NCI-H1105 treated with DMSO at 0.1 percent for 48 hours (cell line): ENCODE results near the gene BBS9.

Experiments
- DNase-seq: peaks from one replicate; lab custom pipeline; 2025; lab: John Stamatoyannopoulos, UW

The BBS9 gene

GRCh38 chr7:33649476-33650441, 520.4 kb downstream of the BBS9 start:
- no peak for DNase-seq

- no peak for DNase-seq
Observed at GRCh38 chr7:33650828-33651227, 521.5 kb downstream of the BBS9 start.

- DNase-seq, result no peak
Observed at GRCh38 chr7:33651998-33652515, 522.7 kb downstream of the BBS9 start.

- DNase-seq, result peak; percentile 48
Observed at GRCh38 chr7:33654676-33655075, 525.3 kb downstream of the BBS9 start.
